Non-pigmented ciliary epithelial cell (primary cell): ENCODE data around the gene CHRNA9.

Experiments
- DNase-seq: peaks from one replicate; pipeline ENCODE4 v3.0.0-alpha.2; 2010; ENCODE audit warnings: low read depth

CHRNA9 gene

GRCh38 chr4:40347472-40347871, 12.3 kb downstream of the CHRNA9 start:
- no peak for DNase-seq

GRCh38 chr4:40348000-40348399, 12.9 kb downstream of the CHRNA9 start:
- no peak for DNase-seq

GRCh38 chr4:40349561-40350198, 14.5 kb downstream of the CHRNA9 start:
- DNase-seq: peak; percentile 43

- no peak for DNase-seq
Measured at GRCh38 chr4:40350627-40351227, 15.6 kb downstream of the CHRNA9 start.

GRCh38 chr4:40354158-40354557, 19.0 kb downstream of the CHRNA9 start:
- no peak for DNase-seq

- no peak for DNase-seq
Measured at GRCh38 chr4:40355131-40355530, 20.0 kb downstream of the CHRNA9 start.

- DNase-seq: no peak
Measured at GRCh38 chr4:40357738-40358137, 22.6 kb downstream of the CHRNA9 start.

GRCh38 chr4:40361338-40361737, 26.2 kb downstream of the CHRNA9 start:
- no peak for DNase-seq

GRCh38 chr4:40363382-40363920, 28.3 kb downstream of the CHRNA9 start:
- no peak for DNase-seq

- no peak for DNase-seq
Measured at GRCh38 chr4:40363945-40364344, 28.8 kb downstream of the CHRNA9 start.

GRCh38 chr4:40365766-40366165, 30.6 kb downstream of the CHRNA9 start:
- no peak for DNase-seq

- DNase-seq: no peak
Measured at GRCh38 chr4:40367451-40367850, 32.3 kb downstream of the CHRNA9 start.

- no peak for DNase-seq
Measured at GRCh38 chr4:40369437-40370274, 34.5 kb downstream of the CHRNA9 start.

- DNase-seq: no peak
Measured at GRCh38 chr4:40372651-40373050, 37.5 kb downstream of the CHRNA9 start.

GRCh38 chr4:40373636-40374035, 38.5 kb downstream of the CHRNA9 start:
- DNase-seq: no peak

GRCh38 chr4:40375095-40375494, 40.0 kb downstream of the CHRNA9 start:
- no peak for DNase-seq

GRCh38 chr4:40375620-40376019, 40.5 kb downstream of the CHRNA9 start:
- no peak for DNase-seq

- DNase-seq: no peak
Measured at GRCh38 chr4:40377512-40378365, 42.6 kb downstream of the CHRNA9 start.

GRCh38 chr4:40378619-40379018, 43.5 kb downstream of the CHRNA9 start:
- no peak for DNase-seq

- DNase-seq: no peak
Measured at GRCh38 chr4:40379248-40379647, 44.1 kb downstream of the CHRNA9 start.

GRCh38 chr4:40380647-40381046, 45.5 kb downstream of the CHRNA9 start:
- DNase-seq: no peak

GRCh38 chr4:40388239-40388638, 53.1 kb downstream of the CHRNA9 start:
- DNase-seq: no peak
